HT1080 (cell line): ENCODE results near the gene GLT6D1. TPM values are rescaled to one million over a fixed set of nuclear protein-coding genes. Genes with fewer than 3 reads are reported as not detected.
A peak's percentile ranks its signal among the peaks of the same experiment; 100 is the strongest.
"Not testable (repeated sequence)": the region's sequence is repeated elsewhere in the genome, so short reads cannot be mapped to it uniquely, and the experiment has no call there.

ENCODE experiments used
- DNase-seq: peaks from one replicate; pipeline ENCODE4 v3.0.0-alpha.2; 2015; ENCODE audit warnings: low read depth
- total RNA-seq: library from RNA; depleted of rRNA; stranded (reverse); fragments of >200 nt; shearing (Covaris generic); gene quantifications from 2 replicates; pipeline ENCODE4 v1.2.3, GENCODE V29; 2014

The GLT6D1 gene
- total RNA-seq, 1 experiment from 2014 or later, result not detected

DNA sequence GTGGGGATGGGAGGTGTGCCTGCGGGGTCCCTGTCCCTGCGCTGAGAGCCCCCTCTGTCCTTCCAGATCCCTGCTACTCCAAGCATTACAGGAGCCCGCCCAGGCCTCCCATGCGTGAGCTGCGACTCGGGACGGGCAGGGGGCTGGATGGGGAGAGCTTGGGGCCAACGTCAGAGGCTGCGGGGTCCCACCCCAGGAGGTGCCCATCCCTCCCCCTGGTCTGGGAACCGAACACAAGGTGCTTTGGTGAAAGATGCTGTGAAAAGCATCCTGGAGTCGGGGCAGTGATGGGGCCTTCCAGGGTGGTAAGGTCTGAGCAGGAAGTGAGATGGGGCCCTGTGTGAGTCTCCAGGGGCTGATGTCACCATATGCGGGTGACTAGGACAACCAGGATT, 26.5 kb upstream of the GLT6D1 start:
- no peak for DNase-seq

DNA sequence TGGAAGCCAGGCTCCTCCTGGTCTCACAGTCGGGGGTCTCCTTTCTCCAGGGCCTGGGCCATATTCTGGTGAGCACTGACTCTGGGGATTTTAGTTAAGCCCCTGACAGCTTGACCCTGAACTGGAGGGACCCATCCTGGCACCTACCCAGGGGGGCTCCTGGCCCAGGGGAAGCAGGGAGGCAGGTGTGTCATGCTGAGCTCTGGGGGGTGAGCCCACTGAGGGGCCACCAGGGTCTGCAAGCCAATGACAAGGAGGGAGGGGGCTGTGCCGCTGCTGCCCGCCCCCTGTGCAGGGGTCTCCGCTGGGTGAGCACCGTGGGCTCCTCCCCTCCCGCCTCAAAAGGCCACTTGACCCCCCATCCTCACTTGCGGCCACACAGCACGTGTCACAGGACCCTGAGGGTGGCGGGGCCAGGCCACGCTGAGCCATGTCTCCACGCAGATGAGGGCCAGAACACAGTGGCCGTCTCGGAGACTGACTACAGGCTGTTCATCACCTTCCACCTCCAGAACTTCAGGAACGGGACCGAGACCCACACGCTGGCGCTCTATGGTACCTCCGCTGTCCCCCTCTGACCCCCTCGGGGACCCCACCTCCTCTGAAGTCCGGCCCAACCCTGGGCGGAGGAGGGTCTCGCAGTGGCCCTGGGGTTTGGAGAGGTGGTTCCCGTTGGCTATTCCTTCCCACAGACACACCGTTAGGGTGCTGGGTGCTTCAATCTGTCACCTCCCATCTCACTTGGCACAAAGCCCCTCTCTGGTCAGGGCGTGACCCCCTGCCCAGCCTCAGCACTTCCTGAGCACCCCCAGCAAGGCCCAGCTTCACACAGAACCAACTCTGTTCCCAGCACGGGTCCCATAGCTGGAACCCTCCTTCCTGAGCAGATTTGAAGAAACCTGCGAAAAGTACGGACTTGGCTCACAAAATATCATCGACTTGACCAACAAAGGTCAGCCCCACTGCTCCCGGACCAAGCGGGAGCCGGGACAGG, 25.8 kb upstream of the GLT6D1 start:
- DNase-seq, result no peak

DNA sequence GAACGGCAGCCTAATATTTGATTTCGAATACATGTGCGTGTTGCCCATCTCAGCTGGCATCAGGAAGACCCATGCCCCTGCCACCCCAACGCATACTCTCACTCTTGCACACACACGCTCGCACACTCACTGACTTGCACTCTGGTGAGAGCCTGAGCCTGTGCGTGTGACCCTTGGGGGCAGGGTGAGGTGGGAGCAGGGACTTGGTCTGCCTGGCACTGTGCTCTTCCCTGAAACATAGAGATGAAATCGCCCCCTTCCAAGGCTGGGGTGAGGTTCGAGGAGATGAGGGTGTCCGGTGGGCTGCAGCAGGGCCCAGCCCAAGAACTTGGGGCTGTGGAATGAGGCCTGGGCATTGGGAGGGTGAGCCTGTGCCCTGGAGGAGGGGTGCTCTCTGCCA, 24.9 kb upstream of the GLT6D1 start:
- no peak for DNase-seq

DNA sequence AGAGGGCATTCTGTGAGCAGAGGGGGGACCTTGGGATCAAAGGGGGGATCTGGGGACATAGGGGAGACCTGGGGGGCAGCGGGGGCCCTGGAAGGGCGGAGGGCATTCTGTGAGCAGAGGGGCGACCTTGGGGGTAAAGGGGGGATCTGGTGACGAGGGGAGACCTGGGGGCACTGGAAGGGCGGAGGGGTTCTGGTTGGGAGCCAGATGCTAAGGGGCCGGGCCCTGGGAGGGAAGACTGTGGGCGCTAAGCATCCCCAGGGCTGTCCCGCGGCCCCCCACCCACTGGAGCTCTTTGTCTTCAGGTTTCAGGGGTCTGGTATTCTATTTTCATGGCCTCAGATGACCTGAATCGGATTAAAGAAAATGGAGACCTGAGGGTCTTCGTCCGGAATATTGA, 24.5 kb upstream of the GLT6D1 start:
- DNase-seq, result no peak

DNA sequence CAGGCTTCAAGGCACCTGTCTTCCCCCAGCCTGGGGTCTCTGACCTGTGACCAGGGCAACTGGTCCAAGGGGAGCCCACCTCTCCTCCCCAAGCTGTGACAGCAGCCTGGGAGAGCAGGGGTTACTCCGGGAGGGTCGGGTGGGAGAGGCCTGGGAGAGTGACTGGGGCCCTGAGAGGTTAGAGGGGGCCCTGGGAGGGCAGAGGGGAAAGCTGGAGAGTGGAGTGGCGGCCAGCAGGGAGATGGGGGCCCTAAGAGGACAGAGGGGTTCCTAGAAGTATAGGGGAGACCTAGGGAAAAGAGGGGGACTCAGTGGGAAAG, 24.1 kb upstream of the GLT6D1 start:
- no peak for DNase-seq

DNA sequence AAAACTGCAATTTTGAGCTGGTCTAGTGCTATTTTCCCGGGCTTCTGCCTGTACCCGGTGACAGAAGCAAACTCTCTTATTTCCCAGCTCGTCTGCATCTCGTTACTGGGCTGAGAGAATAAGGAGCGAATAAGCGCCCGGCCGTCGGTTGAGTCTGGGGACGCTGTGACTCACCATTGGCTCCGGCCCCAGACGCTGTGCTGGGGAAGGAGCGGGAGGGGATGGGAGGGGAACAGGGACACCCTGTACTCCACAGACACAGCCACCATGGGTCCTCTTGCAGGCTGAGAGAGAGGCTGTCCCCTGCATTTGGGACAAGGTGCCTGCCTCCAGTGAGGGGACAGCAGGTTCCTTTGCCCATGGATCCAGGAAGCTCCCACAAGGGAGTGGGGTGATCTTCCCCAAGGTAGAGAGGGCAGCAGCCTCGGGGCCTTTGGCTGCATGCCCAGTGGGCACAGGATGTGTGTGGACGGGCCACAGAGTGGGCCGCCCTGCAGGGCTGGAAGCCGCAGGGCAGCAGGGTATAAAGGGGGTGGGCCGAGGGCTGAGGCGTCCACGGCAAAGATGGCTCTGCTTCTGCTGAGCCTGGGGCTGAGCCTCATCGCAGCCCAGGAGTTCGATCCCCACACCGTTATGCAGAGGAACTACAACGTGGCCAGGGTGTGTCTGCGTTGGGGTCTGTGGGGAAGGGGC, 23.6 kb upstream of the GLT6D1 start, which contains the start of gene LCN9:
LCN9 (plus strand) TSS at position 552 of the 693 bp plus-strand sequence; CDS start at position 565, 13 bp downstream.
- peak; percentile 57 for DNase-seq

DNA sequence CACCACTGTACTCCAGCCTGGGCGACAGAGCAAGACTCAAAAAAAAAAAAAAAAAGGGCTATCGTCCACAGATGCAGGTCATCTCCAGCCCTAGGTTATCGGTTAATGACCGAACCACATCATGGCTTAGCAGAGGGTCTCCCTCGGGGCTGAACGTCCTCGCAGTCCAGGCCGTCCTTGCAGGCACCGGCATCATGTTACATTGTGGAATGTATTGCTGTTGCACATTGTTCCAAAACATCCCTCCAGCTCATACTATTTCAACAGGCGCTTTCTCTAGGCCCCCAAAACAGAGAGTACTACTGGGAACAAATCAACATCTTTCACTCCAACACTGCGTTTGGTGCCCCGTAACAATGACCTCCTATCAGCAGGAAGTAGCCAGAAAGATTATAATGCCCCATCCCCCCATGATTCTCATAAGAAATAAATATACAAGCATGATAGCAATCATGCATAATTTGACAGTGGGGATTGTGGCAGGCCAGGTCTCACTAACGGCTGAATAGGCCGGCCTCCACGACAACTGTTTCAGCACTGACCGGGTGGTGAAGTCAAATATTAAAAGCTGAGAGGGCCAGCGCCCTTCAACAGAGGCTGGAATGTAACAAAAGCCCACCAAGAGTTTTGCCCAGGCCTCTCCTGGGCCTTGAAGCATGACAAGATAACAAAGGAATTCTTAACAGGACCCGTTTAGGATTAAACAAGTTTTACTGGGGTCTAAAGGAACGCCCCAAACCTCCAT, 22.6 kb upstream of the GLT6D1 start:
- DNase-seq, result no peak

DNA sequence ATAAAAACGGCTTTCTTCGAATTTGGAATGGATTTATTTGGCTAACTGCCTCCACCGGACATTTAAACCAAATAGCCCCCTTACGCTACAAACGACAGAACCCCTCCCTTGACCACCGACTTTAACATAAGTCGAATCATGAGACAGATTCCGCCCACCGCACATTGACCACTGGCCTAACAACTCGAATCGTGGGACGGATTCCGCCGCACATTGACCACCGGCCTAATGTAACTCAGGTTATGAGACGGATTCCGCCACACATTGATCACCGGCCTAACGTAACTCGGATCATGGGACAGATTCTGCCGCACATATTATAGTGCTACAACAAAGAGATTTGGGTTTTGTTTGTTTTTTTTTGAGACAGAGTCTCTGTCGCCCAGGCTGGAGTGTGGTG, 21.1 kb upstream of the GLT6D1 start:
- DNase-seq, result no peak

DNA sequence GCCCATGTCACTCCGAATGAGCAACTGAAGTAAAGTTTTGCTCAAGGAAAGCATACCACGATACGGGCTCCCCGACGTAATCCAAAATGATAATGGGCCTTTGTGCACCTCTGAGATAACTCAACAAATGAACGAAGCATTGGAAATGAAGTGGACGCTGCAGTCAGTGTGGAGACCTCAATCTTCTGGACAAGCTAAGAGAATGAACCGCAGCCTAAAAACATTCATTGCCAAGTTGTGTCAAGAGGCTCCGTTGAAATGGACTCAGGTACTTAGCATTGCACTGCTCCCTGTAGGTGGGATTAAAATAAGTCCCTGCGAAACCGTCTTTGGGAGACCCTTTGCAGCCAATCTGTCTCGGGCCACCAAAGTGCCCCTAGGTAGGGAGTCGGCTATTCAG, 19.9 kb upstream of the GLT6D1 start:
- DNase-seq, result no peak

DNA sequence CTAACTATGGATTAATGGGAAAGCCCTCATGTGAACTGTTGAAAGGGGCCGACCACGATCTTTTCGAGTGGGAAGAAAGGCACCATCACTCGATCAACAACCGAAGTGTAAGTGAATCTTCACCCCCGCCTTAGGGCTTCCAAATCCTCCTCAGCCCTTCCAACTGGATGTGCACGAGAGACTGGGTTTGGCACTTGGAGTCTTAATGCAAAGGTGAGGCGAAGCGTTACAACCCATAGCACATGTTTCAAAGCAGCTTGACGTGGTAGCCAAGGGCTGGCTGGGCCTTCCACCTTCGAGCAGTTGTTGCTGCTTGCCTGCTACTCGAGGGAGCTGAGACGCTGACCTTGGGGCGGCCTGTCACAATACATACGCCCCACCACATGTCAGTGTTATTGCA, 18.1 kb upstream of the GLT6D1 start:
- no peak for DNase-seq

DNA sequence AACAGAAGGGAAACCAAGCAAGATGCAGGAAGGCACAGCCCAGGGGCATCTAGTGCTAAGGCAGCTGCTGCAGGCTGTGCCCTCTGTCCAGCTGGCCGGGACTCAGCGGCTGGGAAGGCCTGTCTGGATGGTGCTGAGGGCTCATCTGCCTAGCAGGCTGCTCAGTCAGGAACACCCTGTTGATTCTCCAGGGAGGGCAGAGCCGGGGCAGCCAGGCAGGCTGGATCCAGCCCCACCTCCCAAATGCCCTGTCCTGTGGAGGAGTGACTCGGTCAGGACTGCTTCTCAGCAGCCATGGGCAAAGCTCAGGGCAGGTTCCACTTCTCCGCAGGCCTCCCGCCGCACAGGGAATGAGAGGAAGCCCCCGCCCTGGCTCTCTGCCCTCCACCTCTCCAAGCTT, 16.0 kb upstream of the GLT6D1 start:
- DNase-seq, result no peak

DNA sequence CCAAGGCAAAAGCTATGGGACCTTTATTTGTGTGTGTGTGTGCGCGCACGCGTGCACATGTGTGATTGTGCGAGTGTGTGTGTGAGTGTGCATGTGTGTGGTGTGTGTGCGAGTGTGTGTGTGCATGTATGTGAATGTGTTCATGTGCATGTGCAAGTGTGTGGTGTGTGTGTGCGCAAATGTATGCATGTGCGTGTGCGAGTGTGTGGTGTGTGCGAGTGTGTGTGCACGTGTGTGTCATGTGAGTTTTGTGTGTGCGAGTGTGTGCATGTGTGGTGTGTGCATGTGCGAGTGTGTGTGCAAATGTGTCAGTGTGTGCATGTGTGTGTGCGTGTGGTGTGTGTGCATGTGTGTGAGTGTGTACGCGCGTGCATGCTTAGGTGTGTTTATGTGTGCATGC, 11.1 kb upstream of the GLT6D1 start:
- no peak for DNase-seq

DNA sequence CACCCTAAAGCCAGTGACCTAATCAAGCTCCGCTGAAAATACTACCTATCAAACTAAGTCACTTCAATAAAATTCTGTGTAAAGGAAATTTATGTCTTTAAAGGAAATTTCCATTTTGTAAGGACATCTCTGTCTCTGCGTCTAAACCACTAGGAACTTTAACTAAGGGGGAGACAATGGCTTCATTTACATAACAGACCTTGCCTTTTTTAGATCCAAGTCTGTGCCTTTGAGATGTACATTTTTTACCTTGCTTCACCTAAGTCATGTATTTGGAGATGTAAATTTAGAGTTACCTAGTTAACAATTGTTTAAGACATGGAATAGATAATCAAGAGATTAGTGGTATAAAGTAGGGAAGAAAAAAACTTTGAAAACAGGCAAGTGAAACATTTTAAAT, 10.2 kb upstream of the GLT6D1 start:
- DNase-seq, result no peak

DNA sequence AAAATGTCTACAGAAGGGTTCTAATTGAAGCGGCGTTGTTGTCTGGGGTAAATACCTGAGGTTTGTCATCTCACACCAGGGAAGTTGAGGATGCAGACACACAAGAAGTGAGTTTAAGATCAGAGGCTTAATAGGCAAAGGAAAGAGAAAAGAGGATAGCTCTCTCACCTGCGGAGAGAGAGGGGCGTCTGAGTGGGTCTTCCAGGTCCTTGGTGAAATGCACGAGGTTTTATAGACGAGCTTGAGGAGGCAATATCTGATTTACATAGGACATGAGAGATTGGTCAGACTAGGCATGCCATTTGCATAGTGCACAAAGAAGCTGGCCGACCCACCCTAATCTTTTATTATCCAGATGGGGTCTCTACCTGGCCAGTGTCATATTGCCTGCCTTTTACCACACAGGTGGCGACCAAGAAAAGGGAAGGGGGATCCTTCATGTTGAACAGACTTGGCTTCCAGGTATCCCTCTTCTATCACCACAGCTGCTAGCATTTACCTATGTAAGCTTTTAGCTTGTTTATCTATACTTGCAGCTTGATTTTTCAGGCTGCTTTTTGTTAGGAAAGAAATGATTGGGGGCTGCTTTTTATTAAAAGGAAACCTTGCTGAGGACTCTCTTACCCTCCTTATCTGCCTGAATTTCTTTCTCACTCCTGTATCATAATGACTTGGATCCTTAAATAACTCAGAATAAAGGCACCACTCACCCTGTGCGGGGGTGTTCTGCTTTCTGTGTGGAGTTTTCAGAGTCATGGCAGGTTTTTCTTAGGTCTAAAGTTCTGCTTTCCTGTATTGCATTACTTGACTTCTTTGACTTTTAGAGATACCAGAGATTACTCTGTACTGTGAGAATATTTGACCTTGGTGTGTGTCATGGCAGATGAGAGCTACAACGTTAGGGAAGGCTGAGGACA, 9.4 kb upstream of the GLT6D1 start:
- no peak for DNase-seq

DNA sequence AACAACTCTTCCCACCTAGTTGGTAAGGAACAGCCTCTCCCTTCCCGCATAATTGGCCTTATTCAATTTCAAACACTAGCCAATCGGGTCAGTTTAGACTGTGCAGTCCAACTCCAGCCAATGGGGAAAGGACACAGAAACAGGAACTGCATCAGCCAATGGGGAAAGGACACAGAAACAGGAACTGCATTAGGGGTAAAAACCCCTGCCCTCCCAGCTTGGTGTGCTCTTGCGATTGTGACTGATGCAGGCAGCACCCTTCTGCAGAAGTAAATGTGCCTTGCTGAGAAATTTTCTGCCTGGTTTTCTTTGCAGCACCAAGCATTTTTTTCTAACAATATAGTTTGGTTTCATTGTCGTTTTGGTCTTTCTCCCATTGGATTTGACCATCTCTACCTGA, 8.5 kb upstream of the GLT6D1 start:
- DNase-seq, result no peak

DNA sequence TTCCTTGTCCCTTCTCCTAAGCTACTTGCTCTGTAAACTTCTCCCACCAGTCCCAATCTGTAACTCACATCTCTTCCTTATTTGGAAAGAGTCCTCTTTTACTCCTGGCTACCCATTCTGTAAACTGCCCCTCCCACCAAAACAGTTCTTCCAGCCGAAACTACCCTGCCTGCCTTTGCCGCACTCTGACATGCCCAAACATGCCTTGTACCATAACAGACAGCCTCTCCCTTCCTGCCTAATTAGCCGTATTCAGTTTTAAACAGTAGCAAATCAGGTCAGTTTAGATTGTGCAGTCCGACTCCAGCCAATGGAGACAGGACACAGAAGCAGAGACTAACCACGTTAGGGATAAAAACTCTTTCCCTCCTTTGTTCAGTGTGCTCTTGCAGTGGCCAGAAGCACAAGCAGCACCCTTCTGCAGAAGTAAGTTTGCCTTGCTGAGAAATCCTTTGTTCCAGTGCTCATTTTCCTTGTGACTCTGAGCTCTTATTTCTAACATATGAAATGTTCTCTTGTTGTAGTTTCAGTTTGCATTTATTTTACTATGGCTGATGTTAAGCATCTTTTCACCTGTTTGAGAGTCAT, 5.4 kb upstream of the GLT6D1 start:
- no peak for DNase-seq

DNA sequence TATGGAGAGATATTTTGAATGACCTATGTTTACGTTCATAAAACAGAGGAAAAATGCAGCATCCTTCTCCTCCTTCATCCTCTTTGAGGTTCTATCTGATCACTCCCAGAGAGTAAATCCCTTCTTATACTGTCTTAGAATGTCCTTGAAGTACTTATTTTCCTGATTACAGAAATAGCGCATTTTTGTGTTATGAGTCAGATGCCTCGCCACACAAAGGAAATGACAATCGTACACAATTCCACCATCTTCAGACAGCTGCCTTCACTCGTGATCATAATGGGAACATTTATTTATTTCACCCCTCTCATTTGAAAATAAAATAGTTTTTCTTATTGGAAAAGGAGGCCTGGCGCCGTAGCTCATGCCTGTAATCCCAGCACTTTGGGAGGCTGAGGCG, 2.4 kb upstream of the GLT6D1 start:
- peak; percentile 74 for DNase-seq

DNA sequence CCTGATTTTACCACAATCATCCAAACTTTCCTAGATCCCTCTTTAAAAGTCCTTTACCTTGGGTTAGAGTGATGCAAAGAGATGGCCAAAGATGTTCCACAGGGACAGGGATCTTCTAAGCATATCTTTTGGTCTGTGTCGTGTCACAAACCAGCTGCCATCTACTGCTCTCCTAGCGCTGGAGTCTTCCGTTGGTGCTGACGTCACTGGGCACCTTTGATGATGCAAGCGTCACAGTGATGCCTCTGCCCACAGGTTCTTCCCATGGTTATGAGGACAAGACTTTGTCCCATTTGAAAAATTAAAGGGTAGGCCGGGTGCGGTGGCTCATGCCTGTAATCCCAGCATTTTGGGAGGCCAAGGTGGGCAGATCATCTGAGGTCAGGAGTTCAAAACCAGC, 1.7 kb upstream of the GLT6D1 start:
- no peak for DNase-seq

DNA sequence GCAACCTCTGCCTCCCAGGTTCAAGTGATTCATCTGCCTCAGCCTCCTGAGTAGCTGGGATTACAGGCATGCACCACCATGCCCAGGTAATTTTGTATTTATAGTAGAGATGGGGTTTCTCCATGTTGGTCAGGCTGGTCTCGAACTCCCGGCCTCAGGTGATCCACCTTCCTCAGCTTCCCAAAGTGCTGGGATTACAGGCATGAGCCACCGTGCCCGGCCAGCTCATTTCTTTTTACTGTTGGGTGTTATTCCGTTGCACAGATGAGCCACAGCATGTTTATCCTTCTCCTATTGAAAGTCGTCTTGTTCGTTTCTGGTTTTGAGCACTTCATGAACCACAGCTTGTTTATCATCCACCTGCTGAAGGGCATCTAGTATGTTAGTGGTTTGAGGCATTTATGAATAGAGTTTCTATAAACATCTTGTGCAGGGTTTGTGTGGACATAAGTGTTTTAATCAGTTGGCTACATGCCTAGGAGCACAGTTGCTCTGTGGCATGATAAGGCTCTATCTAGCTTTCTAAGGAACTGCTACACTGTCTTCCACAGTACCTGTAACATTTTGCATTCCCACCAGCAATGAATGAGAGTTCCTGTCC, 2.3 kb downstream of the GLT6D1 start:
- DNase-seq, result not testable (repeated sequence)

DNA sequence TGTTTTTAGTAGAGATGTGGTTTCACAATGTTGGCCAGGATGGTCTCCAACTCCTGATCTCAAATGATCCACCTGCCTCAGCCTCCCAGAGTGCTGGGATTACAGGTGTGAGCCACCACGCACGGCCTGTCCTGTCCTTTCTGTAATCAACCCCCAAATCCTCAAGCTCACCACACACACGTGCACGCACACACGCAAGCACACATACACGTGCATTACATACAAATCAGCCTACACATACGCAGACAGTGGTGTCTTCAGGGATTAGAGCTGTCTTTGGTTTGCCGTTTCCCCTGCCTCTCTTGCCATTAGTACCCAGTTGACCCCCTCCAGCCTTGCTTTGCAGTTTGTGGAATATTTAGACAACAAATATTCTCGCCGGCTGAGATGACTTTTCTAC, 6.5 kb downstream of the GLT6D1 start:
- no peak for DNase-seq
